Measurements from ENCODE around the gene MYOT.

DNA sequence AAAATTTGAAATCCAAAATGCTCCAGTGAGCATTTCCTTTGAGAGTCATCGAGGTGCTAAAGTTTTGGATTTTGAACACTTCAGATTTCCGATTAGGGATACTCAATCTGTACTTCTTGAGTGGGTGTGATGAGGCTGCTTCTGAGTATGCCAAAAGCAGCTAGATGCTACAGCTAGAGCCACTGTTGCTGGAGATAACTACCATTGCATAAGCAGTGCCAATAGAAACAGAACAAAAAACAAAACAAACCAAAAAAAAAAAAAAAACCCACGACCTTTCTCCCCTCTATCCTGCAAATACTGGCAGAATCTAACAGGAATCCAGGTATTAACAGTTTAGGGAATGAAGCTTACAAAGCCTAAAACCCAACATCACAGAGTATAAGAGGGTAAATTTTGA lies 65.1 kb downstream of the MYOT start:
- no peak for TF ChIP-seq EZH2 (IDR thresholded peaks at IDR 0.05; ENCODE audit: borderline replicate concordance, low read length)
- TF ChIP-seq, protein P1, sequence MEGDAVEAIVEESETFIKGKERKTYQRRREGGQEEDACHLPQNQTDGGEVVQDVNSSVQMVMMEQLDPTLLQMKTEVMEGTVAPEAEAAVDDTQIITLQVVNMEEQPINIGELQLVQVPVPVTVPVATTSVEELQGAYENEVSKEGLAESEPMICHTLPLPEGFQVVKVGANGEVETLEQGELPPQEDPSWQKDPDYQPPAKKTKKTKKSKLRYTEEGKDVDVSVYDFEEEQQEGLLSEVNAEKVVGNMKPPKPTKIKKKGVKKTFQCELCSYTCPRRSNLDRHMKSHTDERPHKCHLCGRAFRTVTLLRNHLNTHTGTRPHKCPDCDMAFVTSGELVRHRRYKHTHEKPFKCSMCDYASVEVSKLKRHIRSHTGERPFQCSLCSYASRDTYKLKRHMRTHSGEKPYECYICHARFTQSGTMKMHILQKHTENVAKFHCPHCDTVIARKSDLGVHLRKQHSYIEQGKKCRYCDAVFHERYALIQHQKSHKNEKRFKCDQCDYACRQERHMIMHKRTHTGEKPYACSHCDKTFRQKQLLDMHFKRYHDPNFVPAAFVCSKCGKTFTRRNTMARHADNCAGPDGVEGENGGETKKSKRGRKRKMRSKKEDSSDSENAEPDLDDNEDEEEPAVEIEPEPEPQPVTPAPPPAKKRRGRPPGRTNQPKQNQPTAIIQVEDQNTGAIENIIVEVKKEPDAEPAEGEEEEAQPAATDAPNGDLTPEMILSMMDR (conservative IDR thresholded peaks at IDR 0.05 in 1 of 2, IDR thresholded peaks at IDR 0.05 in 1 of 2; ENCODE audit: extremely low read depth in 1 of 2, insufficient read depth in 1 of 2, low read depth in 1 of 2, low read length in 2 of 2) = no peak

Data from mammary epithelial cell (primary cell).